Measurements from ENCODE around the gene NSL1.

NSL1 gene

GRCh38 chr1:212827831-212828278 is 36.3 kb upstream of the NSL1 start:
- Histone ChIP-seq H3K9ac (no peak overlapping the region), H3K9me3 (ENCODE audit: control insufficient read depth, low read length) (peaks cover 3% of the 10 kb centered on the region), H3K79me2 (no peaks in the 10 kb centered on the region), H3K4me2 (ENCODE audit: low read length) (no peak overlapping the region), H3K27ac (no peak overlapping the region), H3K4me1 (no peaks in the 10 kb centered on the region), H3K36me3 (ENCODE audit: control insufficient read depth, insufficient read depth, low read length) (no peaks in the 10 kb centered on the region), H2AFZ (no peak overlapping the region), H3K27me3 (ENCODE audit: control insufficient read depth, insufficient read depth, low read length) (no peaks in the 10 kb centered on the region), H3K4me3 (ENCODE audit: low read depth, low read length) (no peak overlapping the region)
- no peak for TF ChIP-seq CTCF (IDR thresholded peaks at IDR 0.05)

- no peak for TF ChIP-seq CTCF (IDR thresholded peaks at IDR 0.05)
- Histone ChIP-seq H2AFZ (no peak overlapping the region), H3K9me3 (ENCODE audit: control insufficient read depth, low read length) (peaks cover 3% of the 10 kb centered on the region), H3K79me2 (no peaks in the 10 kb centered on the region), H3K9ac (no peak overlapping the region), H3K36me3 (ENCODE audit: control insufficient read depth, insufficient read depth, low read length) (no peaks in the 10 kb centered on the region), H3K4me1 (no peaks in the 10 kb centered on the region), H3K27ac (no peak overlapping the region), H3K4me3 (ENCODE audit: low read depth, low read length) (no peak overlapping the region), H3K4me2 (ENCODE audit: low read length) (no peak overlapping the region), H3K27me3 (ENCODE audit: control insufficient read depth, insufficient read depth, low read length) (no peaks in the 10 kb centered on the region)
Measured at GRCh38 chr1:212827171-212827776, 35.7 kb upstream of the NSL1 start.

- Histone ChIP-seq H2AFZ (no peak overlapping the region), H3K79me2 (no peaks in the 10 kb centered on the region), H3K36me3 (ENCODE audit: control insufficient read depth, insufficient read depth, low read length) (no peaks in the 10 kb centered on the region), H3K27me3 (ENCODE audit: control insufficient read depth, insufficient read depth, low read length) (no peaks in the 10 kb centered on the region), H3K4me2 (ENCODE audit: low read length) (no peak overlapping the region), H3K4me1 (no peaks in the 10 kb centered on the region), H3K9me3 (ENCODE audit: control insufficient read depth, low read length) (peaks cover 3% of the 10 kb centered on the region), H3K27ac (no peak overlapping the region), H3K9ac (no peak overlapping the region), H3K4me3 (ENCODE audit: low read depth, low read length) (no peak overlapping the region)
- TF ChIP-seq CTCF (IDR thresholded peaks at IDR 0.05): no peak
Measured at GRCh38 chr1:212825798-212826452, 34.3 kb upstream of the NSL1 start.

GRCh38 chr1:212824201-212824600 is 32.6 kb upstream of the NSL1 start:
- H3K4me1 ChIP-seq: no peaks in the 10 kb centered on the region
- no peaks in the 10 kb centered on the region for H3K36me3 ChIP-seq (ENCODE audit: control insufficient read depth, insufficient read depth, low read length)
- no peak overlapping the region for H3K4me3 ChIP-seq (ENCODE audit: low read depth, low read length)
- no peak overlapping the region for H3K9ac ChIP-seq
- H3K27me3 ChIP-seq (ENCODE audit: control insufficient read depth, insufficient read depth, low read length): no peaks in the 10 kb centered on the region
- H3K9me3 ChIP-seq (ENCODE audit: control insufficient read depth, low read length): peaks cover 3% of the 10 kb centered on the region
- H3K79me2 ChIP-seq: no peaks in the 10 kb centered on the region
- H3K4me2 ChIP-seq (ENCODE audit: low read length): no peak overlapping the region
- no peak overlapping the region for H2AFZ ChIP-seq
- H3K27ac ChIP-seq: no peak overlapping the region
- no peak for TF ChIP-seq CTCF (IDR thresholded peaks at IDR 0.05)

GRCh38 chr1:212822956-212823355 is 31.4 kb upstream of the NSL1 start:
- no peak overlapping the region for H2AFZ ChIP-seq
- no peak overlapping the region for H3K4me2 ChIP-seq (ENCODE audit: low read length)
- no peaks in the 10 kb centered on the region for H3K79me2 ChIP-seq
- TF ChIP-seq CTCF (IDR thresholded peaks at IDR 0.05): no peak
- no peak overlapping the region for H3K27ac ChIP-seq
- H3K4me1 ChIP-seq: no peaks in the 10 kb centered on the region
- peaks cover 3% of the 10 kb centered on the region for H3K9me3 ChIP-seq (ENCODE audit: control insufficient read depth, low read length)
- H3K27me3 ChIP-seq (ENCODE audit: control insufficient read depth, insufficient read depth, low read length): no peaks in the 10 kb centered on the region
- H3K9ac ChIP-seq: no peak overlapping the region
- no peak overlapping the region for H3K4me3 ChIP-seq (ENCODE audit: low read depth, low read length)
- H3K36me3 ChIP-seq (ENCODE audit: control insufficient read depth, insufficient read depth, low read length): no peaks in the 10 kb centered on the region
